OCI-M2 (cell line): ENCODE data around the gene GALNT10.

ENCODE experiments used
- DNase-seq: peaks from one replicate; lab custom pipeline; 2025; ENCODE audit not compliant: unreplicated experiment; lab: John Stamatoyannopoulos, UW

Gene GALNT10

GRCh38 chr5:154202379-154203260, 12.1 kb downstream of the GALNT10 start:
- no peak for DNase-seq

- no peak for DNase-seq
Measured at GRCh38 chr5:154203798-154204578, 13.5 kb downstream of the GALNT10 start.

GRCh38 chr5:154205441-154206117, 15.0 kb downstream of the GALNT10 start:
- no peak for DNase-seq

- no peak for DNase-seq
Measured at GRCh38 chr5:154206311-154206710, 15.8 kb downstream of the GALNT10 start.

GRCh38 chr5:154207204-154207603, 16.7 kb downstream of the GALNT10 start:
- DNase-seq = no peak

GRCh38 chr5:154209591-154210081, 19.1 kb downstream of the GALNT10 start:
- no peak for DNase-seq

- no peak for DNase-seq
Measured at GRCh38 chr5:154210163-154210562, 19.6 kb downstream of the GALNT10 start.

GRCh38 chr5:154211641-154212390, 21.3 kb downstream of the GALNT10 start:
- DNase-seq = no peak

- no peak for DNase-seq
Measured at GRCh38 chr5:154213592-154213991, 23.1 kb downstream of the GALNT10 start.

GRCh38 chr5:154214371-154215106, 24.0 kb downstream of the GALNT10 start:
- no peak for DNase-seq

- no peak for DNase-seq
Measured at GRCh38 chr5:154215571-154216325, 25.2 kb downstream of the GALNT10 start.

- DNase-seq = no peak
Measured at GRCh38 chr5:154217462-154217861, 26.9 kb downstream of the GALNT10 start.

- no peak for DNase-seq
Measured at GRCh38 chr5:154218786-154219185, 28.3 kb downstream of the GALNT10 start.

GRCh38 chr5:154220625-154221024, 30.1 kb downstream of the GALNT10 start:
- DNase-seq = no peak

- DNase-seq = no peak
Measured at GRCh38 chr5:154221371-154221896, 30.9 kb downstream of the GALNT10 start.

GRCh38 chr5:154222414-154222813, 31.9 kb downstream of the GALNT10 start:
- DNase-seq = no peak

- DNase-seq = no peak
Measured at GRCh38 chr5:154223320-154223719, 32.8 kb downstream of the GALNT10 start.

GRCh38 chr5:154227090-154227489, 36.6 kb downstream of the GALNT10 start:
- DNase-seq = no peak

GRCh38 chr5:154228696-154229095, 38.2 kb downstream of the GALNT10 start:
- no peak for DNase-seq
